B cell (primary cell): ENCODE results near the gene CMTM5. TPM values are rescaled to one million over a fixed set of nuclear protein-coding genes. Genes with fewer than 3 reads are reported as not detected.

Experiments used
- ATAC-seq: fragments of 200-7000 bp; cut with Tn5 transposase; one replicate; pipeline ENCODE4 v1.10.0; 2021; ENCODE audit warnings: low read depth, mild to moderate bottlenecking, moderate number of reproducible peaks, moderate library complexity
- CTCF ChIA-PET: fragments of 350-600 bp; sonication (Branson Sonifier 250); formaldehyde crosslinking; loops from one replicate; lab custom pipeline; 2021; ENCODE audit warnings: antibody characterized with exemption, inconsistent platforms; lab: Charles Lee
- POLR2A ChIA-PET: fragments of 350-600 bp; sonication (Branson Sonifier 250); formaldehyde crosslinking; loops from one replicate; lab custom pipeline; 2021; ENCODE audit warnings: antibody characterized with exemption; lab: Charles Lee
- DNase-seq: peaks from one replicate; pipeline ENCODE4 v3.0.0; 2013
- H2AFZ ChIP-seq: 2 replicates; pipeline ENCODE4 v1.6.1; 2012; ENCODE audit warnings: mild to moderate bottlenecking, low read depth, low read length; ENCODE audit not compliant: insufficient read depth, poor library complexity, severe bottlenecking
- H3K27ac ChIP-seq, 2 donors: 1 replicate in 1 of 2; 2 replicates in 1 of 2; pipeline ENCODE4 v1.5.1; 2012 to 2013; ENCODE audit warnings: low read length in 2 of 2, mild to moderate bottlenecking in 2 of 2, moderate library complexity in 1 of 2
- H3K27me3 ChIP-seq, 4 experiments: fragments of 200-600 bp in 1 of 4; sonication (generic) in 1 of 4; replicated peaks in 1 of 4; 1 replicate in 2 of 4; 2 replicates in 2 of 4; pipeline versions ENCODE4 v1.6.1 to v1.7.0; 2013 to 2016; ENCODE audit warnings: low read length in 3 of 4, mild to moderate bottlenecking in 2 of 4, mixed read lengths in 1 of 4, moderate library complexity in 1 of 4; ENCODE audit not compliant: insufficient read depth in 4 of 4, control insufficient read depth in 3 of 4; ENCODE audit errors: control extremely low read depth in 1 of 4
- H3K36me3 ChIP-seq, 2 experiments: replicated peaks in 1 of 2; 1 replicate in 1 of 2; 2 replicates in 1 of 2; pipeline versions ENCODE4 v1.6.1 to v1.7.1; 2013; ENCODE audit warnings: low read length in 1 of 2; ENCODE audit not compliant: insufficient read depth in 2 of 2, control insufficient read depth in 1 of 2; ENCODE audit errors: control extremely low read depth in 1 of 2, extremely low read depth in 1 of 2
- H3K4me1 ChIP-seq, 2 donors: fragments of 200-600 bp in 1 of 2; sonication (generic) in 1 of 2; 1 replicate in 1 of 2; 2 replicates in 1 of 2; pipeline versions ENCODE4 v1.5.1 to v1.6.1; 2013 to 2017; ENCODE audit warnings: low read length in 2 of 2; ENCODE audit not compliant: control insufficient read depth in 2 of 2, insufficient read depth in 2 of 2
- H3K4me2 ChIP-seq: replicated peaks from 2 replicates; pipeline ENCODE3; 2012; ENCODE audit warnings: mild to moderate bottlenecking, low read depth, low read length; ENCODE audit not compliant: poor library complexity, severe bottlenecking
- H3K4me3 ChIP-seq, 5 experiments: fragments of 200-600 bp in 1 of 5; sonication (generic) in 1 of 5; 1 replicate in 3 of 5; 2 replicates in 2 of 5; pipeline versions ENCODE4 v1.5.1 to v1.7.0; 2011 to 2016; ENCODE audit warnings: low read length in 4 of 5, mild to moderate bottlenecking in 4 of 5, low read depth in 2 of 5, control low read depth in 1 of 5, moderate library complexity in 1 of 5; ENCODE audit not compliant: insufficient read depth in 1 of 5; ENCODE audit errors: control extremely low read depth in 1 of 5, extremely low read depth in 1 of 5
- H3K79me2 ChIP-seq: fragments of 200-600 bp; sonication (generic); one replicate; pipeline ENCODE4 v1.6.0; 2016; ENCODE audit warnings: low read length; ENCODE audit not compliant: control insufficient read depth, insufficient read depth
- H3K9ac ChIP-seq: fragments of 200-600 bp; sonication (generic); 2 replicates; pipeline ENCODE4 v1.6.1; 2017; ENCODE audit warnings: mild to moderate bottlenecking, low read length, moderate library complexity
- H3K9me3 ChIP-seq, 3 donors: one replicate each; pipeline versions ENCODE4 v1.6.1 to v1.7.1; 2013; ENCODE audit warnings: low read length in 2 of 3; ENCODE audit not compliant: control insufficient read depth in 2 of 3, insufficient read depth in 1 of 3; ENCODE audit errors: control extremely low read depth in 1 of 3
- H4K20me1 ChIP-seq: 2 replicates; pipeline ENCODE4 v1.6.0; 2012; ENCODE audit warnings: mild to moderate bottlenecking, low read length; ENCODE audit not compliant: insufficient read depth, control insufficient read depth, poor library complexity, severe bottlenecking
- H3K27ac Mint-ChIP-seq: one replicate; pipeline ENCODE4 v1.8.0; 2021; ENCODE audit warnings: mixed read lengths
- H3K27me3 Mint-ChIP-seq: one replicate; pipeline ENCODE4 v1.8.0; 2021; ENCODE audit warnings: mixed read lengths
- H3K4me1 Mint-ChIP-seq: one replicate; pipeline ENCODE4 v1.8.0; 2021; ENCODE audit warnings: mixed read lengths
- H3K4me3 Mint-ChIP-seq: one replicate; pipeline ENCODE4 v1.8.0; 2021; ENCODE audit warnings: mixed read lengths
- H3K9me3 Mint-ChIP-seq: one replicate; pipeline ENCODE4 v1.8.0; 2022; ENCODE audit warnings: mixed read lengths; ENCODE audit not compliant: insufficient read depth
- CTCF ChIP-seq: fragments of 200-600 bp; IDR thresholded peaks from one replicate; pipeline ENCODE4 v1.8.0; 2022; ENCODE audit warnings: antibody characterized with exemption, mild to moderate bottlenecking
- EZH2 ChIP-seq: IDR thresholded peaks from 2 replicates; pipeline ENCODE4 v1.6.1; 2012; ENCODE audit warnings: borderline replicate concordance, low read depth, mild to moderate bottlenecking, moderate library complexity, low read length; ENCODE audit not compliant: insufficient read depth, poor library complexity, severe bottlenecking
- WGBS: methylation state at CpG from one replicate; pipeline ENCODE4 v1.1.5; 2013; ENCODE audit warnings: missing lambda C conversion rate; ENCODE audit not compliant: insufficient coverage; 5-methylcytosine and 5-hydroxymethylcytosine counted together
- intact Hi-C: fragments of 100-400 bp; cut with micrococcal nuclease; formaldehyde crosslinking; loops from one replicate; pipeline ENCODE4 v1.10.0; 2022
- polyA plus RNA-seq: library from polyadenylated mRNA; depleted of rRNA; stranded (reverse); fragments of >200 nt; gene quantifications from 2 replicates; pipeline ENCODE4 v1.2.3, GENCODE V29; 2012
- total RNA-seq, 2 donors: library from RNA; stranded (reverse); fragments of 120-200 nt in 1 of 2; gene quantifications; 1 replicate in 1 of 2; 2 replicates in 1 of 2; pipeline versions ENCODE4 v1.2.3 to v1.2.4, GENCODE V29; 2013 to 2022

The CMTM5 gene
- total and polyA plus RNA-seq, 2 donors (not counting 1 experiment from before 2014, with no cell fraction given), result 0.18 TPM; not detected in 1

- H3K9me3 Mint-ChIP-seq, result no peaks in the 10 kb centered on the region
- H3K4me1 Mint-ChIP-seq, result peaks cover 18% of the 10 kb centered on the region
- H3K4me2 ChIP-seq, result no peak overlapping the region
- no peak overlapping the region for H3K4me3 Mint-ChIP-seq
- H4K20me1 ChIP-seq, result no peaks in the 10 kb centered on the region
- peaks cover 4 to 12% of the 10 kb centered on the region in 2 donors for H3K4me1 ChIP-seq
- no peak overlapping the region for H3K27ac ChIP-seq
- peaks cover 72% of the 10 kb centered on the region for H3K27me3 Mint-ChIP-seq
- peak; percentile 80 for ATAC-seq
- ChIA-PET CTCF (interaction anchor here (0.8 kb wide), 1 partner anchor 73 kb away, joined by 3 read pairs; no protein-coding TSS in a partner anchor), POLR2A (no interaction called here)
- no peak overlapping the region for H3K9ac ChIP-seq
- no peaks in the 10 kb centered on the region for H3K79me2 ChIP-seq
- peak; percentile 34 for DNase-seq
- H3K9me3 ChIP-seq, result no peaks in the 10 kb centered on the region
- peaks cover 0 to 44% (median 14%) of the 10 kb centered on the region in 4 experiments for H3K27me3 ChIP-seq
- no peak overlapping the region for H2AFZ ChIP-seq
- TF ChIP-seq CTCF, result no peak
- no peak for TF ChIP-seq EZH2
- intact Hi-C loops, result no loop called here
- no peaks in the 10 kb centered on the region for H3K36me3 ChIP-seq
- WGBS, result 11% methylated on average over 4 of the region's 4 CpGs
- peak overlapping the region; percentile 11 for H3K27ac Mint-ChIP-seq
- H3K4me3 ChIP-seq, result no peak overlapping the region
These were observed 29.4 kb downstream of the CMTM5 start for GRCh38 chr14:23406244-23406643.

GRCh38 chr14:23406725-23407355 lies 30.0 kb downstream of the CMTM5 start:
- H3K27ac Mint-ChIP-seq, result no peak overlapping the region
- no peak overlapping the region for H3K9ac ChIP-seq
- TF ChIP-seq EZH2 (no peak), CTCF (no peak)
- no peak for DNase-seq
- H3K27ac ChIP-seq, result no peak overlapping the region
- peaks cover 18% of the 10 kb centered on the region for H3K4me1 Mint-ChIP-seq
- peaks cover 4 to 12% of the 10 kb centered on the region in 2 donors for H3K4me1 ChIP-seq
- no peak overlapping the region for H3K4me3 Mint-ChIP-seq
- H3K4me2 ChIP-seq, result no peak overlapping the region
- peaks cover 70% of the 10 kb centered on the region for H3K27me3 Mint-ChIP-seq
- no peaks in the 10 kb centered on the region for H3K9me3 ChIP-seq
- ChIA-PET POLR2A (no interaction called here), CTCF (interaction anchor here (0.8 kb wide), 1 partner anchor 72 kb away, joined by 3 read pairs; no protein-coding TSS in a partner anchor)
- no peaks in the 10 kb centered on the region for H3K9me3 Mint-ChIP-seq
- WGBS, result 95% methylated on average over 14 of the region's 15 CpGs
- H4K20me1 ChIP-seq, result no peaks in the 10 kb centered on the region
- no peak overlapping the region for H2AFZ ChIP-seq
- H3K79me2 ChIP-seq, result no peaks in the 10 kb centered on the region
- no peaks in the 10 kb centered on the region for H3K36me3 ChIP-seq
- intact Hi-C loops, result no loop called here
- peaks cover 0 to 43% (median 15%) of the 10 kb centered on the region in 4 experiments for H3K27me3 ChIP-seq
- H3K4me3 ChIP-seq, result no peak overlapping the region
- ATAC-seq, result no peak
